Activated CD4-positive, alpha-beta T cell treated with anti-CD3 and anti-CD28 coated beads, Interleukin-2, Interleukin-4, amounts not matched to agents 100 ng/mL and 50 ng/mL, durations not matched to agents 16 hours and 8 hours (primary cell): ENCODE data around the gene TPP2.

Source experiments
- DNase-seq: peaks from one replicate; pipeline ENCODE4 v3.0.0-alpha.2; 2020; ENCODE audit warnings: low spot score

TPP2 gene

GRCh38 chr13:102657630-102658029 lies 60.8 kb downstream of the TPP2 start:
- no peak for DNase-seq

- DNase-seq, result no peak
These were observed 61.9 kb downstream of the TPP2 start for GRCh38 chr13:102658660-102659059.

- no peak for DNase-seq
These were observed 62.5 kb downstream of the TPP2 start for GRCh38 chr13:102659168-102659713.

GRCh38 chr13:102667023-102667422 lies 70.2 kb downstream of the TPP2 start:
- no peak for DNase-seq

- no peak for DNase-seq
These were observed 71.1 kb downstream of the TPP2 start for GRCh38 chr13:102667911-102668310.

- DNase-seq, result no peak
These were observed 73.3 kb downstream of the TPP2 start for GRCh38 chr13:102670130-102670529.

- no peak for DNase-seq
These were observed 78.3 kb downstream of the TPP2 start for GRCh38 chr13:102675115-102675514.

- no peak for DNase-seq
These were observed 80.3 kb downstream of the TPP2 start for GRCh38 chr13:102677122-102677521.

GRCh38 chr13:102678339-102679107 lies 81.7 kb downstream of the TPP2 start:
- DNase-seq, result no peak

GRCh38 chr13:102679449-102680132 lies 82.8 kb downstream of the TPP2 start:
- no peak for DNase-seq

- no peak for DNase-seq
These were observed 83.4 kb downstream of the TPP2 start for GRCh38 chr13:102680133-102680717.

GRCh38 chr13:102680842-102681740 lies 84.3 kb downstream of the TPP2 start:
- DNase-seq, result peak; percentile 12

GRCh38 chr13:102682211-102682610 lies 85.4 kb downstream of the TPP2 start:
- no peak for DNase-seq

GRCh38 chr13:102682727-102683126 lies 85.9 kb downstream of the TPP2 start:
- DNase-seq, result peak; percentile 20

GRCh38 chr13:102683637-102684036 lies 86.9 kb downstream of the TPP2 start:
- DNase-seq, result no peak

GRCh38 chr13:102686024-102686423 lies 89.2 kb downstream of the TPP2 start:
- no peak for DNase-seq

- no peak for DNase-seq
These were observed 90.7 kb downstream of the TPP2 start for GRCh38 chr13:102687520-102687919.

GRCh38 chr13:102688306-102688973 lies 91.7 kb downstream of the TPP2 start:
- DNase-seq, result no peak

GRCh38 chr13:102690883-102691282 lies 94.1 kb downstream of the TPP2 start:
- no peak for DNase-seq

GRCh38 chr13:102692491-102692826 lies 95.7 kb downstream of the TPP2 start:
- no peak for DNase-seq

GRCh38 chr13:102693250-102693649 lies 96.5 kb downstream of the TPP2 start:
- no peak for DNase-seq
